SK-N-SH treated with all-trans-retinoic acid at 6 μM for 48 hours (cell line): ENCODE measurements around the gene PRR33.

Experiments
- ARNTL ChIP-seq: fragments of 450-650 bp; formaldehyde crosslinking; IDR thresholded peaks from 2 replicates; pipeline ENCODE4 v1.5.0; 2020; ENCODE audit warnings: low read depth, mild to moderate bottlenecking, moderate library complexity, borderline replicate concordance
- CSDC2 ChIP-seq: fragments of 250-450 bp; sonication (Bioruptor Pico); IDR thresholded peaks from 2 replicates; pipeline ENCODE4 v1.5.0; 2020; ENCODE audit warnings: mild to moderate bottlenecking, moderate library complexity
- ESRRG ChIP-seq: fragments of 250-450 bp; sonication (Bioruptor Pico); IDR thresholded peaks from 2 replicates; pipeline ENCODE4 v1.6.1; 2021; ENCODE audit warnings: mild to moderate bottlenecking
- ISL1 ChIP-seq: fragments of 250-450 bp; sonication (Bioruptor Pico); IDR thresholded peaks from 2 replicates; pipeline ENCODE4 v2.1.2; 2022; ENCODE audit warnings: mild to moderate bottlenecking, moderate library complexity
- RARB ChIP-seq: fragments of 250-450 bp; sonication (Bioruptor Pico); IDR thresholded peaks from 2 replicates; pipeline ENCODE4 v1.8.0; 2021; ENCODE audit warnings: mild to moderate bottlenecking, moderate library complexity
- ZC3H10 ChIP-seq: fragments of 250-450 bp; sonication (Bioruptor Pico); IDR thresholded peaks from 2 replicates; pipeline ENCODE4 v1.5.1; 2021; ENCODE audit warnings: mild to moderate bottlenecking, moderate library complexity
- ZFP3 ChIP-seq: fragments of 250-450 bp; sonication (Bioruptor Pico); IDR thresholded peaks from 2 replicates; pipeline ENCODE4 v1.5.0; 2020; ENCODE audit warnings: mild to moderate bottlenecking, moderate library complexity
- ZFP30 ChIP-seq: fragments of 450-650 bp; formaldehyde crosslinking; IDR thresholded peaks from 2 replicates; pipeline ENCODE4 v1.5.0; 2022; ENCODE audit warnings: mild to moderate bottlenecking, moderate library complexity
- ZNF70 ChIP-seq: fragments of 450-650 bp; formaldehyde crosslinking; IDR thresholded peaks from 2 replicates; pipeline ENCODE4 v1.5.0; 2020; ENCODE audit warnings: mild to moderate bottlenecking, moderate library complexity
- TF ChIP-seq, protein P1 (sequence below): fragments of 250-450 bp; sonication (Bioruptor Pico); IDR thresholded peaks from 2 replicates; pipeline ENCODE4 v1.5.0; 2020; ENCODE audit warnings: mild to moderate bottlenecking, moderate library complexity
- TF ChIP-seq, protein P2 (sequence below): fragments of 250-450 bp; sonication (Bioruptor Pico); IDR thresholded peaks from 2 replicates; pipeline ENCODE4 v1.8.0; 2020; ENCODE audit warnings: mild to moderate bottlenecking, moderate library complexity, borderline replicate concordance

DNA sequence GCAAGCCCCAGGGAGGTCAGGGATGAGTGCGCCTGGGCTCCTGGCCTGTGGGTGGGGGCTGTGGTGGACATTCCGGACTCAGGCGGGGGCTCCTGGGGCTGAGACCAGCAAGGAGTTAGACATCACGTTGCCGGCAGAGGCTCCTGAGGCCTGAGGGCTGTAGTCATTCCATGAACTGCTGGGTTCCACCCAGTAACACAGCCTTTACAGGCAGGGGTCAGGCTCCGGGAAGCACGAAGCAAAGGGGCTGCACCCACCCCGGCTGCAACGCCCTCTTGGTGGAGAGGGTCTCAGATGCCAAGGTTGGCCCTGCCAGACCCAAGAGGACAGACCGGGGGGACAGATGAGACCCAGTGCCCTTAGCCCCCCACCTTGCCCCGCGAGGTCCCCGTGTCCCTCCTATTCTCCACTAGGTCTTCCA, 36.8 kb upstream of the PRR33 start:
- no peak for TF ChIP-seq ESRRG
- no peak for TF ChIP-seq RARB (CRISPR knock-in tag)
- TF ChIP-seq, protein P1, sequence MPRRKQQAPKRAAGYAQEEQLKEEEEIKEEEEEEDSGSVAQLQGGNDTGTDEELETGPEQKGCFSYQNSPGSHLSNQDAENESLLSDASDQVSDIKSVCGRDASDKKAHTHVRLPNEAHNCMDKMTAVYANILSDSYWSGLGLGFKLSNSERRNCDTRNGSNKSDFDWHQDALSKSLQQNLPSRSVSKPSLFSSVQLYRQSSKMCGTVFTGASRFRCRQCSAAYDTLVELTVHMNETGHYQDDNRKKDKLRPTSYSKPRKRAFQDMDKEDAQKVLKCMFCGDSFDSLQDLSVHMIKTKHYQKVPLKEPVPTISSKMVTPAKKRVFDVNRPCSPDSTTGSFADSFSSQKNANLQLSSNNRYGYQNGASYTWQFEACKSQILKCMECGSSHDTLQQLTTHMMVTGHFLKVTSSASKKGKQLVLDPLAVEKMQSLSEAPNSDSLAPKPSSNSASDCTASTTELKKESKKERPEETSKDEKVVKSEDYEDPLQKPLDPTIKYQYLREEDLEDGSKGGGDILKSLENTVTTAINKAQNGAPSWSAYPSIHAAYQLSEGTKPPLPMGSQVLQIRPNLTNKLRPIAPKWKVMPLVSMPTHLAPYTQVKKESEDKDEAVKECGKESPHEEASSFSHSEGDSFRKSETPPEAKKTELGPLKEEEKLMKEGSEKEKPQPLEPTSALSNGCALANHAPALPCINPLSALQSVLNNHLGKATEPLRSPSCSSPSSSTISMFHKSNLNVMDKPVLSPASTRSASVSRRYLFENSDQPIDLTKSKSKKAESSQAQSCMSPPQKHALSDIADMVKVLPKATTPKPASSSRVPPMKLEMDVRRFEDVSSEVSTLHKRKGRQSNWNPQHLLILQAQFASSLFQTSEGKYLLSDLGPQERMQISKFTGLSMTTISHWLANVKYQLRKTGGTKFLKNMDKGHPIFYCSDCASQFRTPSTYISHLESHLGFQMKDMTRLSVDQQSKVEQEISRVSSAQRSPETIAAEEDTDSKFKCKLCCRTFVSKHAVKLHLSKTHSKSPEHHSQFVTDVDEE (CRISPR knock-in tag): no peak
- no peak for TF ChIP-seq ARNTL
- TF ChIP-seq ZFP3 (CRISPR knock-in tag): no peak
- no peak for TF ChIP-seq CSDC2 (CRISPR knock-in tag)
- no peak for TF ChIP-seq ISL1 (CRISPR knock-in tag)
- TF ChIP-seq, protein P2, sequence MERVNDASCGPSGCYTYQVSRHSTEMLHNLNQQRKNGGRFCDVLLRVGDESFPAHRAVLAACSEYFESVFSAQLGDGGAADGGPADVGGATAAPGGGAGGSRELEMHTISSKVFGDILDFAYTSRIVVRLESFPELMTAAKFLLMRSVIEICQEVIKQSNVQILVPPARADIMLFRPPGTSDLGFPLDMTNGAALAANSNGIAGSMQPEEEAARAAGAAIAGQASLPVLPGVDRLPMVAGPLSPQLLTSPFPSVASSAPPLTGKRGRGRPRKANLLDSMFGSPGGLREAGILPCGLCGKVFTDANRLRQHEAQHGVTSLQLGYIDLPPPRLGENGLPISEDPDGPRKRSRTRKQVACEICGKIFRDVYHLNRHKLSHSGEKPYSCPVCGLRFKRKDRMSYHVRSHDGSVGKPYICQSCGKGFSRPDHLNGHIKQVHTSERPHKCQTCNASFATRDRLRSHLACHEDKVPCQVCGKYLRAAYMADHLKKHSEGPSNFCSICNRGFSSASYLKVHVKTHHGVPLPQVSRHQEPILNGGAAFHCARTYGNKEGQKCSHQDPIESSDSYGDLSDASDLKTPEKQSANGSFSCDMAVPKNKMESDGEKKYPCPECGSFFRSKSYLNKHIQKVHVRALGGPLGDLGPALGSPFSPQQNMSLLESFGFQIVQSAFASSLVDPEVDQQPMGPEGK (CRISPR knock-in tag): no peak
- TF ChIP-seq ZC3H10 (CRISPR knock-in tag): no peak
- TF ChIP-seq ZFP30: no peak
- TF ChIP-seq ZNF70 (CRISPR knock-in tag): no peak
